ENCODE data around the gene ZNF366.

DNA sequence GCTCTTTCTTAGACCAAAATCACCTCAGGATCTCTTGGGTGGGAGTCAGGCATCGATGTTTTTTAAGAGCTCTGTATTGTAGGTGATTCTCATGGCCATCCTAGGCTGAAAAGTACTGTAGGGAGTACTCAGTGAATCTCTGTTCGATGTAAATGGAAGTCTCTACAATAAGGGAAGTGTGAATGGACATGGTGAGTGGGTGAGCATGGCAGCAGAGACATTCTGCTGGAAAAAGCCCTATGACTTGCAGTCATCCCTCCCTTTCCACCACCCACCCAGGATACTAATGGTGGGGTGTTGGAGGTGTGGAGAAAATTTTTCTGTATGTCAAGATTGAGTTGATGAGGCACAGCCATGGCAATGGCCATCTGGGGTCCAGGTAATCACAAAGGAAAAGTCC, 30.9 kb downstream of the ZNF366 start:
- no peak for TF ChIP-seq EZH2 (IDR thresholded peaks at IDR 0.05; ENCODE audit: low read length)
- TF ChIP-seq, protein P1, sequence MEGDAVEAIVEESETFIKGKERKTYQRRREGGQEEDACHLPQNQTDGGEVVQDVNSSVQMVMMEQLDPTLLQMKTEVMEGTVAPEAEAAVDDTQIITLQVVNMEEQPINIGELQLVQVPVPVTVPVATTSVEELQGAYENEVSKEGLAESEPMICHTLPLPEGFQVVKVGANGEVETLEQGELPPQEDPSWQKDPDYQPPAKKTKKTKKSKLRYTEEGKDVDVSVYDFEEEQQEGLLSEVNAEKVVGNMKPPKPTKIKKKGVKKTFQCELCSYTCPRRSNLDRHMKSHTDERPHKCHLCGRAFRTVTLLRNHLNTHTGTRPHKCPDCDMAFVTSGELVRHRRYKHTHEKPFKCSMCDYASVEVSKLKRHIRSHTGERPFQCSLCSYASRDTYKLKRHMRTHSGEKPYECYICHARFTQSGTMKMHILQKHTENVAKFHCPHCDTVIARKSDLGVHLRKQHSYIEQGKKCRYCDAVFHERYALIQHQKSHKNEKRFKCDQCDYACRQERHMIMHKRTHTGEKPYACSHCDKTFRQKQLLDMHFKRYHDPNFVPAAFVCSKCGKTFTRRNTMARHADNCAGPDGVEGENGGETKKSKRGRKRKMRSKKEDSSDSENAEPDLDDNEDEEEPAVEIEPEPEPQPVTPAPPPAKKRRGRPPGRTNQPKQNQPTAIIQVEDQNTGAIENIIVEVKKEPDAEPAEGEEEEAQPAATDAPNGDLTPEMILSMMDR (optimal IDR thresholded peaks at IDR 0.05 in 1 of 3, IDR thresholded peaks at IDR 0.05 in 1 of 3, conservative IDR thresholded peaks at IDR 0.05 in 1 of 3; ENCODE audit: extremely low read depth in 1 of 3, insufficient read depth in 2 of 3, low read length in 3 of 3): no peak

Measured in keratinocyte (primary cell).